Fibroblast of mammary gland (primary cell): Measurements from ENCODE around the gene RGS17.
A peak's percentile ranks its signal among the peaks of the same experiment; 100 is the strongest.
"Not testable (repeated sequence)": the region's sequence is repeated elsewhere in the genome, so short reads cannot be mapped to it uniquely, and the experiment has no call there.

ENCODE experiments used
- DNase-seq: peaks from one replicate; pipeline ENCODE4 v3.0.0-alpha.2; 2010; ENCODE audit warnings: low read depth
- H3K4me3 ChIP-seq: 2 replicates; pipeline ENCODE4 v1.5.1; 2011; ENCODE audit warnings: low read depth, mild to moderate bottlenecking, low read length, moderate library complexity; ENCODE audit not compliant: control insufficient read depth
- CTCF ChIP-seq: conservative IDR thresholded peaks from 2 replicates; pipeline ENCODE4 v1.5.1; 2011; ENCODE audit warnings: low read depth, low read length, inconsistent platforms; ENCODE audit not compliant: control insufficient read depth, insufficient read depth

The RGS17 gene

GRCh38 chr6:153002613-153003365 lies 128.3 kb downstream of the RGS17 start, which contains the start of gene MTRF1L:
Gene MTRF1L, minus strand, starts transcription at chr6:153002709. Its CDS starts 24 bp downstream, at chr6:153002685.
- DNase-seq, result peak; percentile 96
- no peak for TF ChIP-seq CTCF
- H3K4me3 ChIP-seq, result peak within 1 kb of the TSS; percentile 96

GRCh38 chr6:153001767-153002612 lies 129.1 kb downstream of the RGS17 start:
- no peak for TF ChIP-seq CTCF
- peak; percentile 22 for DNase-seq
- peak overlapping the region; percentile 96 for H3K4me3 ChIP-seq

- H3K4me3 ChIP-seq, result peak overlapping the region; percentile 96
- DNase-seq, result not testable (repeated sequence)
Observed at GRCh38 chr6:153000790-153001189, 130.3 kb downstream of the RGS17 start.

- no peak overlapping the region for H3K4me3 ChIP-seq
- TF ChIP-seq CTCF, result no peak
- no peak for DNase-seq
Observed at GRCh38 chr6:153000243-153000642, 130.8 kb downstream of the RGS17 start.

GRCh38 chr6:152999538-152999937 lies 131.5 kb downstream of the RGS17 start:
- not testable (repeated sequence) for H3K4me3 ChIP-seq, DNase-seq

GRCh38 chr6:152993847-152994246 lies 137.2 kb downstream of the RGS17 start:
- TF ChIP-seq CTCF, result no peak

GRCh38 chr6:152993431-152993830 lies 137.7 kb downstream of the RGS17 start:
- no peak overlapping the region for H3K4me3 ChIP-seq
- no peak for DNase-seq
- peak; percentile 30 for TF ChIP-seq CTCF

More at GRCh38 chr6:152993847-152994246, 137.2 kb downstream of the RGS17 start:
- DNase-seq, result no peak
- no peak overlapping the region for H3K4me3 ChIP-seq
